SK-N-MC (cell line): ENCODE measurements around the gene GP1BA.

Source experiments
- EZH2 ChIP-seq: fragments of 200-600 bp; sonication (generic); IDR thresholded peaks from one replicate; pipeline ENCODE4 v1.6.1; 2017; ENCODE audit warnings: antibody characterized with exemption
- FOXP2 ChIP-seq: optimal IDR thresholded peaks from 2 replicates; pipeline ENCODE3; 2011; ENCODE audit warnings: mild to moderate bottlenecking, moderate library complexity; ENCODE audit not compliant: insufficient read depth; ENCODE audit errors: extremely low read length, control extremely low read depth
- POLR2AphosphoS5 ChIP-seq: IDR thresholded peaks from 2 replicates; pipeline ENCODE4 v1.6.1; 2012; ENCODE audit warnings: mild to moderate bottlenecking, low read depth, low read length, borderline replicate concordance

DNA sequence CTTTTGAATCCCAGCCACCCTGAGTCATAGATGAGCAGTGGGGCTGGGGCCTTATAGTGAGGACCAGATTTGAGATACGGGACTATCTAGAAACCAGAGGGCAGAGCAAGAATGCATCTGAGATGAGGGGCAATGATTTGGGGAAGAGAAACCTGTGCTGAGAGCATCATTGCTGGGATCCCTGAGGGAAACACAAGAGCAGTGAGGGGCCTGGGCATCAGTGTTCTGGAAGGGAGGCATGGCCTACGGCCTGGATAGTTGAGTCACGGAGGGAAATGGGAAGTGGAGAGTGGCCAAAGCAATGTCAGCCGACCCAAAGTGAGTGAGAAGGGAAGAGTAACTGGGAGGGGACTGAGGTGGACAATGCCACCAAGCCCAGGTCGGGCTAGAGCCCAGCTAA lies 50.2 kb downstream of the GP1BA start:
- no peak for TF ChIP-seq EZH2
- TF ChIP-seq POLR2AphosphoS5 = no peak
- TF ChIP-seq FOXP2 = no peak
